GM23338 (cell line): Measurements from ENCODE around the gene IMMP2L. TPM values are rescaled to one million over a fixed set of nuclear protein-coding genes. Genes with fewer than 3 reads are reported as not detected.

Experiments used
- ATAC-seq: fragments of 200-7000 bp; cut with Tn5 transposase; 3 replicates; pipeline ENCODE4 v1.9.1; 2020
- DNase-seq: peaks from one replicate; pipeline ENCODE4 v3.0.0-alpha.2; 2015; ENCODE audit warnings: low spot score
- H2AFZ ChIP-seq: fragments of 200-600 bp; sonication (generic); 2 replicates; pipeline ENCODE4 v1.8.0; 2016; ENCODE audit warnings: antibody characterized with exemption, mild to moderate bottlenecking, moderate library complexity
- H3F3A ChIP-seq: fragments of 200-600 bp; sonication (generic); replicated peaks from 2 replicates; pipeline ENCODE4 v1.8.0; 2017; ENCODE audit warnings: antibody characterized with exemption, mixed run types, low read depth
- H3K27ac ChIP-seq: fragments of 200-600 bp; sonication (generic); 2 replicates; pipeline ENCODE4 v1.6.1; 2016; ENCODE audit warnings: low read depth
- H3K27me3 ChIP-seq: fragments of 200-600 bp; sonication (generic); 2 replicates; pipeline ENCODE4 v1.8.0; 2016; ENCODE audit warnings: mild to moderate bottlenecking, mixed run types, moderate library complexity; ENCODE audit not compliant: insufficient read depth
- H3K36me3 ChIP-seq: fragments of 200-600 bp; sonication (generic); 2 replicates; pipeline ENCODE4 v1.8.0; 2016; ENCODE audit warnings: mild to moderate bottlenecking; ENCODE audit not compliant: insufficient read depth
- H3K4me1 ChIP-seq: fragments of 200-600 bp; sonication (generic); 2 replicates; pipeline ENCODE4 v1.8.0; 2016; ENCODE audit warnings: mild to moderate bottlenecking, moderate library complexity; ENCODE audit not compliant: insufficient read depth
- H3K4me2 ChIP-seq: fragments of 200-600 bp; sonication (generic); 2 replicates; pipeline ENCODE4 v1.7.1; 2017; ENCODE audit warnings: mixed run types
- H3K4me3 ChIP-seq: fragments of 200-600 bp; sonication (generic); 2 replicates; pipeline ENCODE4 v1.6.1; 2016; ENCODE audit warnings: mixed run types
- H3K79me2 ChIP-seq: fragments of 200-600 bp; sonication (generic); replicated peaks from 2 replicates; pipeline ENCODE4 v1.8.0; 2017; ENCODE audit warnings: mild to moderate bottlenecking; ENCODE audit not compliant: insufficient read depth
- H3K9me2 ChIP-seq: fragments of 200-600 bp; sonication (generic); 2 replicates; pipeline ENCODE4 v1.8.0; 2017; ENCODE audit not compliant: insufficient read depth
- H4K20me1 ChIP-seq: fragments of 200-600 bp; sonication (generic); replicated peaks from 2 replicates; pipeline ENCODE4 v1.8.0; 2017; ENCODE audit warnings: mild to moderate bottlenecking; ENCODE audit not compliant: insufficient read depth
- H3K27ac Mint-ChIP-seq: 2 replicates; pipeline ENCODE4 v1.8.0; 2020; ENCODE audit warnings: inconsistent platforms, mild to moderate bottlenecking, moderate library complexity, mixed read lengths
- H3K27me3 Mint-ChIP-seq: 3 replicates; pipeline ENCODE4 v1.8.0; 2022; ENCODE audit warnings: low read depth, mild to moderate bottlenecking, moderate library complexity, mixed read lengths, inconsistent platforms; ENCODE audit not compliant: insufficient read depth, poor library complexity
- H3K36me3 Mint-ChIP-seq: 3 replicates; pipeline ENCODE4 v1.8.0; 2021; ENCODE audit warnings: low read depth, mild to moderate bottlenecking, inconsistent platforms, moderate library complexity, mixed read lengths
- H3K4me1 Mint-ChIP-seq: 3 replicates; pipeline ENCODE4 v1.8.0; 2020; ENCODE audit warnings: mild to moderate bottlenecking, inconsistent platforms, mixed read lengths
- H3K4me3 Mint-ChIP-seq: 3 replicates; pipeline ENCODE4 v1.8.0; 2021; ENCODE audit warnings: moderate library complexity, mild to moderate bottlenecking, inconsistent platforms, mixed read lengths
- H3K9me3 Mint-ChIP-seq: 3 replicates; pipeline ENCODE4 v1.8.0; 2020; ENCODE audit warnings: moderate library complexity, mild to moderate bottlenecking, inconsistent platforms, mixed read lengths
- CREB1 ChIP-seq: fragments of 250-450 bp; sonication (Bioruptor Pico); IDR thresholded peaks from 2 replicates; pipeline ENCODE4 v1.5.0; 2020; ENCODE audit warnings: low read depth, mild to moderate bottlenecking, moderate library complexity
- CTCF ChIP-seq, 2 experiments: fragments of 200-600 bp in 1 of 2; sonication (generic) in 1 of 2; conservative IDR thresholded peaks; 2 replicates each; pipeline versions ENCODE4 v1.5.1 to v1.6.1; 2016 to 2017; ENCODE audit warnings: antibody characterized with exemption in 2 of 2, low read depth in 2 of 2, mild to moderate bottlenecking in 2 of 2, moderate library complexity in 1 of 2
- ETS1 ChIP-seq: IDR thresholded peaks from 2 replicates; pipeline ENCODE4 v1.6.1; 2016; ENCODE audit warnings: antibody characterized with exemption
- EZH2 ChIP-seq: fragments of 200-600 bp; sonication (generic); IDR thresholded peaks from one replicate; pipeline ENCODE4 v1.8.0; 2017; ENCODE audit warnings: antibody characterized with exemption, mild to moderate bottlenecking, low read depth; ENCODE audit not compliant: unreplicated experiment
- EZH2phosphoT487 ChIP-seq: fragments of 200-600 bp; sonication (generic); IDR thresholded peaks from one replicate; pipeline ENCODE4 v1.8.1; 2018; ENCODE audit warnings: antibody characterized with exemption; ENCODE audit not compliant: unreplicated experiment
- JUNB ChIP-seq: IDR thresholded peaks from one replicate; pipeline ENCODE4 v1.6.1; 2016; ENCODE audit warnings: antibody characterized with exemption; ENCODE audit not compliant: unreplicated experiment
- NANOG ChIP-seq: IDR thresholded peaks from 2 replicates; pipeline ENCODE4 v1.6.1; 2016; ENCODE audit warnings: antibody characterized with exemption, borderline replicate concordance
- POLR2AphosphoS5 ChIP-seq: IDR thresholded peaks from 2 replicates; pipeline ENCODE4 v1.6.1; 2016; ENCODE audit warnings: antibody characterized with exemption, low read depth
- REST ChIP-seq: IDR thresholded peaks from one replicate; pipeline ENCODE4 v1.6.1; 2018; ENCODE audit warnings: antibody characterized with exemption; ENCODE audit not compliant: unreplicated experiment
- STAT1 ChIP-seq: IDR thresholded peaks from one replicate; pipeline ENCODE4 v1.6.1; 2016; ENCODE audit warnings: antibody characterized with exemption; ENCODE audit not compliant: unreplicated experiment
- ZNF114 ChIP-seq: fragments of 250-450 bp; sonication (Bioruptor Pico); IDR thresholded peaks from 2 replicates; pipeline ENCODE4 v1.5.0; 2020; ENCODE audit warnings: mild to moderate bottlenecking, moderate library complexity
- ZNF331 ChIP-seq: fragments of 250-450 bp; sonication (Bioruptor Pico); IDR thresholded peaks from 2 replicates; pipeline ENCODE4 v1.5.0; 2020; ENCODE audit warnings: low read depth, mild to moderate bottlenecking, moderate library complexity
- polyA plus RNA-seq: library from polyadenylated mRNA; unstranded; fragments of >200 nt; fragmentation: Nextera tagmentation; extraction: Ambion mirVana; gene quantifications from 2 replicates; pipeline ENCODE4 v1.2.1, GENCODE V29; 2016
- total RNA-seq: library from RNA; depleted of rRNA; stranded (reverse); fragments of >200 nt; shearing (Covaris generic); gene quantifications from 2 replicates; pipeline ENCODE4 v1.2.3, GENCODE V29; 2014

IMMP2L gene
- total and polyA plus RNA-seq, 2 experiments from 2014 or later: 7.3 to 14.0 TPM

- Histone ChIP-seq H3K9me2 (no peaks in the 10 kb centered on the region; the same call in 1 of the 2 replicates), H3K36me3 (no peaks in the 10 kb centered on the region), H4K20me1 (no peaks in the 10 kb centered on the region), H3K4me3 (no peak overlapping the region), H3K4me2 (no peak overlapping the region), H3K4me1 (0 out of 2 replicates have a peak, but pooled peaks cover 3% of the 10 kb centered on the region), H3K27ac (no peak overlapping the region), H3K27me3 (no peaks in the 10 kb centered on the region), H3F3A (no peaks in the 10 kb centered on the region), H2AFZ (no peak overlapping the region), H3K79me2 (no peaks in the 10 kb centered on the region)
- Mint-ChIP-seq H3K4me3 (no peak overlapping the region), H3K36me3 (no peaks in the 10 kb centered on the region), H3K4me1 (peaks cover 8% of the 10 kb centered on the region; the same call in 2 of the 3 replicates), H3K9me3 (no peaks in the 10 kb centered on the region), H3K27ac (no peak overlapping the region), H3K27me3 (no peaks in the 10 kb centered on the region)
- DNase-seq (no peak), ATAC-seq (no peak)
- no peak for TF ChIP-seq CTCF (conservative IDR thresholded peaks at IDR 0.05; ENCODE audit: low read depth in 2 of 2)
- TF ChIP-seq ETS1: no peak
- TF ChIP-seq ZNF114 (CRISPR knock-in tag): no peak
These were observed 673.7 kb downstream of the IMMP2L start for GRCh38 chr7:110888641-110889040.

- Histone ChIP-seq H3K4me2 (no peak overlapping the region), H3K27ac (no peak overlapping the region), H2AFZ (no peak overlapping the region), H4K20me1 (no peaks in the 10 kb centered on the region), H3K79me2 (no peaks in the 10 kb centered on the region), H3F3A (no peaks in the 10 kb centered on the region), H3K4me1 (0 out of 2 replicates have a peak, but pooled peaks cover 3% of the 10 kb centered on the region), H3K27me3 (no peaks in the 10 kb centered on the region), H3K9me2 (no peaks in the 10 kb centered on the region), H3K36me3 (no peaks in the 10 kb centered on the region), H3K4me3 (no peak overlapping the region)
- no peaks in the 10 kb centered on the region for H3K36me3 Mint-ChIP-seq
- no peaks in the 10 kb centered on the region for H3K27me3 Mint-ChIP-seq
- H3K4me1 Mint-ChIP-seq: peaks cover 8% of the 10 kb centered on the region; the same call in 2 of the 3 replicates
- H3K4me3 Mint-ChIP-seq: no peak overlapping the region
- ATAC-seq (no peak), DNase-seq (no peak)
- H3K27ac Mint-ChIP-seq: no peak overlapping the region
- H3K9me3 Mint-ChIP-seq: no peaks in the 10 kb centered on the region
- no peak for TF ChIP-seq CTCF (conservative IDR thresholded peaks at IDR 0.05; ENCODE audit: low read depth in 2 of 2)
- TF ChIP-seq JUNB: no peak
- TF ChIP-seq EZH2phosphoT487: no peak
- TF ChIP-seq STAT1: no peak
- TF ChIP-seq ZNF331 (CRISPR knock-in tag): no peak
- TF ChIP-seq POLR2AphosphoS5: no peak
- TF ChIP-seq CREB1 (CRISPR knock-in tag): no peak
- TF ChIP-seq EZH2: no peak
- no peak for TF ChIP-seq ETS1
- no peak for TF ChIP-seq NANOG
- TF ChIP-seq ZNF114 (CRISPR knock-in tag): no peak
- TF ChIP-seq REST: no peak
These were observed 676.8 kb downstream of the IMMP2L start for GRCh38 chr7:110885474-110885873.
